ENCODE data around the gene SLTM.
"Not testable (repeated sequence)": the region's sequence is repeated elsewhere in the genome, so short reads cannot be mapped to it uniquely, and the experiment has no call there.

The SLTM gene

DNA sequence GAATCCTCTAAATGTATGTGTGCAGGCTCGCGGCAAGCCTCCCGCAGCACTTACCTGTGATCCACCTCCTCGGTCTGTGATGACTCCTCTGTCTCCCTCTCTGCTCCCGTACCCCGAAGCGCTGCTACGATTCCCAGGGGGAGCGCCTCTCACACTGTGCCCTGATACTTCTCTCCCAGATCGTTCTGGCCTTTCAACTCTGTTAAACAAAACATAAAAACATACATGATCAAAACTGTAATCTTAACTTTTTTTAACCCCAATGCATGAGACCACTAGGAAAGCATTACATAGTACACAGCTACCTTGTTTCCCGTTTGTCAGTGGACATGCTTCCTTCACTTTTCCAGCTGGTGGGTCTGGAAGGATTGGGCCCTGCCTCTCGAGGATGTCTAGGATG lies 46.6 kb downstream of the SLTM start:
- no peaks in the 10 kb centered on the region for H3K9me3 ChIP-seq (ENCODE audit: insufficient read depth, low read length)
- H3K27me3 ChIP-seq (ENCODE audit: insufficient read depth, insufficient read length), result no peaks in the 10 kb centered on the region
- no peak for DNase-seq (ENCODE audit: low read depth, low spot score)
- peaks cover 94% of the 10 kb centered on the region for H3K36me3 ChIP-seq (ENCODE audit: insufficient read depth, insufficient read length, low read length)
- no peak overlapping the region for H3K4me3 ChIP-seq (ENCODE audit: insufficient read length, low read depth)
- no peaks in the 10 kb centered on the region for H3K4me1 ChIP-seq (ENCODE audit: insufficient read depth, insufficient read length)
- TF ChIP-seq SUZ12 (IDR thresholded peaks at IDR 0.05; ENCODE audit: extremely low read depth, insufficient read depth, insufficient read length), result no peak
- no peak for TF ChIP-seq ZNF274 (IDR thresholded peaks at IDR 0.05; ENCODE audit: low read depth, low read length)
- TF ChIP-seq YY1 (IDR thresholded peaks at IDR 0.05; ENCODE audit: insufficient read depth, insufficient read length), result no peak
- no peak overlapping the region for H3K9ac ChIP-seq (ENCODE audit: insufficient read length, low read depth)

DNA sequence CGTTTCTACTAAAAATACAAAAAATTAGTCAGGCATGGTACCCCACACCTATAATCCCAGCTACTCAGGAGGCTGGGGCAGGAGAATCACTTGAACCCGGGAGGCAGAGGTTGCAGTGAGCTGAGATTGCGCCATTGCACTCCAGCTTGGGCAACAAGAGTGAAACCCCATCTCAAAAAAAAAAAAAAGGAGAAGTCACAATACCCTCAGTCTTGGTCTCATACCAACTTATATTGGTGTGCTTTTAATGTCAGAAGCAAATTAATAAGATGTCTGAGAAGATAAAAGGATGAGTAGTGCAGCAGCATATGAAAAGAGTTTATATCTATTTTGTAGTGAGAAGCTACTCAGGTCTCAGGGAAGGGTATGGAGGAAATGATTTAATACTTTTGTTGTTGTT lies 49.6 kb downstream of the SLTM start:
- peaks cover 94% of the 10 kb centered on the region for H3K36me3 ChIP-seq (ENCODE audit: insufficient read depth, insufficient read length, low read length)
- H3K4me1 ChIP-seq (ENCODE audit: insufficient read depth, insufficient read length); H3K27me3 ChIP-seq (ENCODE audit: insufficient read depth, insufficient read length); H3K9ac ChIP-seq (ENCODE audit: insufficient read length, low read depth); H3K9me3 ChIP-seq (ENCODE audit: insufficient read depth, low read length); DNase-seq (ENCODE audit: low read depth, low spot score); H3K4me3 ChIP-seq (ENCODE audit: insufficient read length, low read depth): not testable (repeated sequence)

DNA sequence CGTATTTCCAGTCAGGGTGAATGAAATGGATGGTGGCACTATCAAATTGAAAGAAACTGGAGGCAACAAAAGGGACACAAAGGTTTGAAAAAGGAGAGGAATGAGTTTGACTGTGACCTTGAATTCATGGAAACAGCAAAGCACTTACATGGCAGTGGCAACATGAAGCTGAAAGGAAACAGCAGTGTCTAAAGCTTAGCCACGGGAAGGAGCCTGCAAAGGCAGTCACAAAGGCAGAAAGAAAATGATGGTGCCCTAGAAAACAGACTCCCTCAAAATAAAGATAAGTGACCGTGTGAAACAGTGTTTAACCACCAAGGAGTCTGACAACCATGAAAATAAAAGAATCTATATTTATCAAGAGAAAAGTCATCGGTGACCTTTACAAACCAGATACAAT lies 51.2 kb downstream of the SLTM start:
- Histone ChIP-seq H3K4me3 (ENCODE audit: insufficient read length, low read depth) (no peak overlapping the region), H3K4me1 (ENCODE audit: insufficient read depth, insufficient read length) (no peaks in the 10 kb centered on the region), H3K36me3 (ENCODE audit: insufficient read depth, insufficient read length, low read length) (peaks cover 92% of the 10 kb centered on the region), H3K9me3 (ENCODE audit: insufficient read depth, low read length) (no peaks in the 10 kb centered on the region), H3K9ac (ENCODE audit: insufficient read length, low read depth) (no peak overlapping the region), H3K27me3 (ENCODE audit: insufficient read depth, insufficient read length) (no peaks in the 10 kb centered on the region)
- TF ChIP-seq YY1 (IDR thresholded peaks at IDR 0.05; ENCODE audit: insufficient read depth, insufficient read length) (no peak), ZNF274 (IDR thresholded peaks at IDR 0.05; ENCODE audit: low read depth, low read length) (no peak), SUZ12 (IDR thresholded peaks at IDR 0.05; ENCODE audit: extremely low read depth, insufficient read depth, insufficient read length) (no peak)
- DNase-seq (ENCODE audit: low read depth, low spot score), result no peak

DNA sequence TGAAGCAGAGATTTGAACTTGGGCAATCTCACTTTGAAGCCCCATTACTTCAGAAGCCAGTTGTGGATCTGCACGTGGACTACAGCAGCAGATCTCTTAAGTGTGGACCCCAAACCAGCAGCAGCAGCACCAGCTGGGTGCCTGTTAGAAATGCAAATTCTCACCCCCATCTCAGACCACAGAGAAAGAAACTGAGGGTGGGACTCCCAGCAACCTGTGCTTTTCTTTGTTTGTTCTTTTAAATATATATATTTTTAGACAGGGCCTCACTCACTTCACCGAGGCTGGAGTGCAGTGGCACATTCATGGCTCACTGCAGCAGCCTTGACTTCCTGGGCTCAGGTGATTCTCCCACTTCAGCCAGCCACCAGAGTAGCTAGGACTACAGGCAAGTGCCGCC lies 53.2 kb downstream of the SLTM start:
- H3K9ac ChIP-seq (ENCODE audit: insufficient read length, low read depth), result no peak overlapping the region
- no peaks in the 10 kb centered on the region for H3K9me3 ChIP-seq (ENCODE audit: insufficient read depth, low read length)
- no peaks in the 10 kb centered on the region for H3K4me1 ChIP-seq (ENCODE audit: insufficient read depth, insufficient read length)
- peaks cover 76% of the 10 kb centered on the region for H3K36me3 ChIP-seq (ENCODE audit: insufficient read depth, insufficient read length, low read length)
- H3K4me3 ChIP-seq (ENCODE audit: insufficient read length, low read depth), result no peak overlapping the region
- H3K27me3 ChIP-seq (ENCODE audit: insufficient read depth, insufficient read length), result no peaks in the 10 kb centered on the region
- no peak for DNase-seq (ENCODE audit: low read depth, low spot score)
- TF ChIP-seq SUZ12 (IDR thresholded peaks at IDR 0.05; ENCODE audit: extremely low read depth, insufficient read depth, insufficient read length), result no peak
- TF ChIP-seq YY1 (IDR thresholded peaks at IDR 0.05; ENCODE audit: insufficient read depth, insufficient read length), result no peak
- TF ChIP-seq ZNF274 (IDR thresholded peaks at IDR 0.05; ENCODE audit: low read depth, low read length), result no peak

DNA sequence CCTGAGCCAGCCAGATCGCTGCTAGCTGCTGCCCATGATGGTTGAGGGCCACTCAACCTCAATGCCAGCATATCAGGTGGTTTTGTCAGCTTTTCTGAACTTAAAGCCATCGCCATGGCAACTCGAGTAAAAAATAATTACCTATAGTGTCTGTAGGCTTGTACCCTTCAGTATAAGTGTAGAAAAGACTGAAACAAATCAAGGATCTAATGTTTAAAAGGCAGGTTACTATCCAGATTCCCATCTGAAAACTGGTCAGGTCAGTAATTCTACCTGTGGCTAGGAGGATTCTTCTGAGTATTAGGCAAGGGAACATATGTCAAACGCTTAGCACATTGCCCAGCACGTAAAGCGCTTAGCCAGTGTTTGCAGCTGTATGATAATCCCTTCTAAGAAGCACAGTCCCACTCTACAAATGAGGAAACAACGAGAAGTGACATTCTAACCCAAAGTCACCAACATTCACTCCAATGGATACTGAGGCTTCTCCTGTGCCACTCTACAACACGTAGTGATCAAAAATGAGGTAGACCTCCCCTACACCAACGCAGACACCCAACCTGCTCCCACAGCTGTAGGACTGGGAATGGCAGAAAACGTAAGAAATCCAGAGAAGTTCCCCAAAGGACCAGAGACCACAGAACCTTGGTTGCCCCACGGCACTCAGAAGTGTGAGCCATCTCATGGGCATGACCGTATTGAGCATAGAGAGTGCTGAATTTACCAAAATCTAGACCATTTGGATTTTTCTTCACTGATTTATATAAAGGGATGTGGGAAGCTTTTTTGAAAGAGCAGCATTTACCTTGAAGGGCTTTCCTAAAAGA lies 55.3 kb downstream of the SLTM start:
- no peaks in the 10 kb centered on the region for H3K9me3 ChIP-seq (ENCODE audit: insufficient read depth, low read length)
- H3K4me1 ChIP-seq (ENCODE audit: insufficient read depth, insufficient read length), result no peaks in the 10 kb centered on the region
- H3K4me3 ChIP-seq (ENCODE audit: insufficient read length, low read depth), result no peak overlapping the region
- no peaks in the 10 kb centered on the region for H3K27me3 ChIP-seq (ENCODE audit: insufficient read depth, insufficient read length)
- DNase-seq (ENCODE audit: low read depth, low spot score), result no peak
- H3K9ac ChIP-seq (ENCODE audit: insufficient read length, low read depth), result no peak overlapping the region
- TF ChIP-seq ZNF274 (IDR thresholded peaks at IDR 0.05; ENCODE audit: low read depth, low read length), result no peak
- no peak for TF ChIP-seq YY1 (IDR thresholded peaks at IDR 0.05; ENCODE audit: insufficient read depth, insufficient read length)
- no peak for TF ChIP-seq SUZ12 (IDR thresholded peaks at IDR 0.05; ENCODE audit: extremely low read depth, insufficient read depth, insufficient read length)
- peaks cover 59% of the 10 kb centered on the region for H3K36me3 ChIP-seq (ENCODE audit: insufficient read depth, insufficient read length, low read length)

DNA sequence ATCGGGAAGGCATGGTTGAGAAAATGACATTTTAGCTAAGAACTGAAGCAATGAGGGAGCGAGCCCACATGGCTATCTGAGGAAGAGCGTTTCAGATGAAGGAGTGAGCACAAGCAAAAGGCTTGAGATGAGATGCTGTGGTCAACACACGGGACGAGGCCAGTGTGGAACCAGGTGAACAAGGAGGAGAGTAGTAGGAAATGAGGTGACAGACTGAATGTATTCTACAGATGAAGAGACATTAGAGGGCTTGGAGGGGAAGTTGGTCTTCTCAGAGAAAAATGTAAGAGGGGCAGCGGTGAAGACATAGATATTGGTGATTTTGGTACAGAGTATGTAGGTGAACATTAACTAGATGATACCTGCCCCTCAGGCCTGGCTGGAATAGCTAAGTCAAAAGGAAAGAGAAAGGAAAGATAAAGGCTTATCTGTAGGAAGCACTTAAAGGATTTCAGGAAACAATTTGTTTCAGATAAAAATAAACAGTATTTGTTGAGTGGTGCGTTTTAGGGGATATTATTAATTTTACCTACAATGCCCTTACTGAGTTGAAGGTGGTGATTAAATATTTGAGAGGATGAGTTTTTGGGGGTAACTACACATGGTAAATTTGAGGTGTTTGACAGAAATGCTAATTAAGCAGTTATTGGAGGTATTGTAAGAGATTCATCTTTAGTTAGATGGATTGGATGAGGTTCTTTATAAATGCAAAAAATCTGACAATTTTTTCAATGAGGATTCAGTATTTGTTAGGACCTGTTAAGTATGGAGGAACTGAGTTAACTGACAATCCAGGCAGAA lies 57.0 kb downstream of the SLTM start:
- H3K36me3 ChIP-seq (ENCODE audit: insufficient read depth, insufficient read length, low read length), result peaks cover 44% of the 10 kb centered on the region
- H3K9me3 ChIP-seq (ENCODE audit: insufficient read depth, low read length), result no peaks in the 10 kb centered on the region
- no peaks in the 10 kb centered on the region for H3K27me3 ChIP-seq (ENCODE audit: insufficient read depth, insufficient read length)
- no peak for TF ChIP-seq SUZ12 (IDR thresholded peaks at IDR 0.05; ENCODE audit: extremely low read depth, insufficient read depth, insufficient read length)
- TF ChIP-seq YY1 (IDR thresholded peaks at IDR 0.05; ENCODE audit: insufficient read depth, insufficient read length), result no peak
- no peak for TF ChIP-seq ZNF274 (IDR thresholded peaks at IDR 0.05; ENCODE audit: low read depth, low read length)
- no peaks in the 10 kb centered on the region for H3K4me1 ChIP-seq (ENCODE audit: insufficient read depth, insufficient read length)
- DNase-seq (ENCODE audit: low read depth, low spot score), result no peak
- H3K4me3 ChIP-seq (ENCODE audit: insufficient read length, low read depth), result no peak overlapping the region
- H3K9ac ChIP-seq (ENCODE audit: insufficient read length, low read depth), result no peak overlapping the region

DNA sequence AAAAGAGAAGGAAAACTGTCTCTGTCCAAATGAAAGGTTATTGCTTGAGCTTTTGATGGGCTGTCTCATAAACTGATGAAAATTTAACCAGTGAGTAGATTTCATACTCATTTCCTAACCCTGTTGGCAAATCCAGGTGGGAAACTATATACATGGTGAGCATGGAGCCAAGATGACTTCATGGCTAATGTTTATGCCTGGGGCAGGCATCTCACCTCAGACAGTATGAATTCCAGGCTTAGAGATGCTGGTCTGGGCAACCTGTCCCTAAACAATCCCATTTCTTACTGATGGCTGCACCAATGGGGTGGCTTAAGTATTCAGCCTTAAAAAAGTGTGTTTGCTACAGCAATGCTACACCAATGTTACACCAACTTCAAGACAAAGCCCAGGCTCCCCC lies 58.1 kb downstream of the SLTM start:
- H3K9me3 ChIP-seq (ENCODE audit: insufficient read depth, low read length), result no peaks in the 10 kb centered on the region
- H3K4me3 ChIP-seq (ENCODE audit: insufficient read length, low read depth), result no peak overlapping the region
- TF ChIP-seq ZNF274 (IDR thresholded peaks at IDR 0.05; ENCODE audit: low read depth, low read length) (no peak), SUZ12 (IDR thresholded peaks at IDR 0.05; ENCODE audit: extremely low read depth, insufficient read depth, insufficient read length) (no peak), YY1 (IDR thresholded peaks at IDR 0.05; ENCODE audit: insufficient read depth, insufficient read length) (no peak)
- no peak overlapping the region for H3K9ac ChIP-seq (ENCODE audit: insufficient read length, low read depth)
- no peak for DNase-seq (ENCODE audit: low read depth, low spot score)
- H3K4me1 ChIP-seq (ENCODE audit: insufficient read depth, insufficient read length), result no peaks in the 10 kb centered on the region
- no peaks in the 10 kb centered on the region for H3K27me3 ChIP-seq (ENCODE audit: insufficient read depth, insufficient read length)
- H3K36me3 ChIP-seq (ENCODE audit: insufficient read depth, insufficient read length, low read length), result peaks cover 32% of the 10 kb centered on the region
